Midbrain (tissue), 1 donor: ENCODE measurements around the gene SLC39A5.
"Not testable (repeated sequence)": the region's sequence is repeated elsewhere in the genome, so short reads cannot be mapped to it uniquely, and the experiment has no call there.

Experiments
- DNase-seq: peaks from one replicate; lab custom pipeline; 2025; lab: John Stamatoyannopoulos, UW

Gene SLC39A5

DNA sequence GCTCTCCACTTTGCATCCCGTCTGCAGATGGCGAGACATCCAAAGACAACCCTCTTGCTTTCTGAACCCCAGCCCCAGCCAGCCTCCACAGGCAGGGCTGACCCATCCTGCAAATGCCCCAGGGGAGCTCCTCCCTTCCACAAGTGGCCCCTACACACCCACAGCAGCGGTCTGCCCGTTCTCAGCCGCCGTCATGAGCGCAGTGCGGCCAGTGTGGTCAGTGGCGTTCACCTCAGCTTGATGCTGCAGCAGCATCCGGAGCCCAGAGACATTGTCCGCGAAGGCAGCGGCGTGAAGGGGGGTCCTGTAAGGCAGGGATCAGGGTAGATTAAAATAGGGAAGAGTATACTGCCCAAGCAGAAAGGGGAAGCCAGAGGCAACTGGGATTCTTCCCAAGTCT lies 14.6 kb downstream of the SLC39A5 start:
- DNase-seq, result no peak

DNA sequence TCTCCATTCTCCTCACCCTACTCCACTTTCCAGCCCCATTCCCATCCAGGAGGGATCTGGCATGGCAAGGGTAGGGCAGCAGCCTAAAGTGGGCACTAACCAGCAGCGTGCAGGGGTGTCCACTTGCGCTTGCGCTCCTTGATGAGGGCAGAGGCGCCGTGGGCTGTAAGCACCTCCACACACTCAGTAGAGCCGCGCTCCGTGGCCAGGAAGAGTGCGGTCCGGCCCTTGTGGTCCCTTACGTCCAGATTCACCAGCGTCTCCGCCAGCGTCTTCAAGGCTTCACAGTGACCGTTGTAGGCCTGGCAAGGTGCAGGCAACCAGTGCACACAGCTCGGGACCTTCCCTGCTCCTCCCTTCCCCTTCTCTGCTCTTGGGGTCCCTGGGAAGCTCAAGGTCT lies 18.1 kb downstream of the SLC39A5 start:
- no peak for DNase-seq

DNA sequence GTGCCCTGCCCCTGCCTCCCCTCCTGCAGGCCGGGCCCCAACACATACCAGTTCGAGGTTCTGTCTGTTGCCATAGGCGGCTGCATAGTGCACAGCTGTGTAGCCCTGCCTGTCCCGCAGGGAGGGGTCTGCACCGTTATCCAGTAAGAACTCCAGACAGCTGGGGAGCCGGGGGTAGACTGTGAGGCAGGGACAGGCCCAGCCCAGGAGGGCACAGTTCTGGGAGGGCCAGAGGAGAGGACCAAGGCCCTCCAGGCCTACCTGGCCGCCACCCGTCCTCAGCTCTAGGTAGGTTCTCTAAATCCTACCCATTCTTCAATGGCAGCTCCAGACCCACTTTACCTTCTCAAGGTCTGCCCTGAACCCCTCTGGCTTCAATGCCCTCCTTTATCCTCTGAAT lies 18.9 kb downstream of the SLC39A5 start:
- DNase-seq, result no peak

DNA sequence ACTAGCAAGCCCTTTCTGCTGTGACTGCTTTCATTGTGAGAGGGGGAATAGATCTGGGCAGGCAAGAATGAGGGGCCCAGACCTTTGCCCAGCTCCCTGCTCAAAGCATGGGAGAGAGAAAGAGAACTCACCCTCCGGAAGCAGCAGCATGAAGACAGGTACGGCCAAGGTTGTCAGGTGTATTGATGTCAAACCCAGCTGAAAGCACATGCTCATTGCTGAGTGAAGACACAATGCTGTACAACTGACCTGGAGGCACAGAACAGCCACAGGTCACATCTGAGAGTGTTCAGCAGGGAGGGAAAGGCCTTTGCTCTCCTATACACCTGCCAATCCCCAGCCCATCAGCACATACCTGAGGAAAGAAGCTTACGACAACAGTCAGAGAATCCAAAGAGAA lies 22.8 kb downstream of the SLC39A5 start:
- DNase-seq, result no peak

DNA sequence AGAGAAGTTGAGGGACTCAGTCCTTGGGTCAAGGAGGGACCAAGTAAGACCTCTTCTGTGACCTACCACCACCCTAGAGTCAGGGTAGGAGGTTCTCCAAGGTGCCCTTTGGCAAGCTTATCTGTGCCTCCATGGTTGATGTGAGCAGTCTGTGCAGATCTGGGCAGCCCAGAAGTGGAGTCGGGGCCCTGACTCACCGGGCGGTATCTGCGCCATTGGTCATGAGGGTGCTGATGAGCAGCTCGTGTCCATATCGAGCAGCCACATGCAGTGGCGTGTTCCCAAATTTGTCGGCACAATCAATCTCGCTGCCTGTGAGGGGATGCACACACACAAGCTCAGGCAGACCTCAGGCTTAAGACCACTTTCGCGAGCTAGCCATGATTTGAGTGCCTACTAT lies 23.2 kb downstream of the SLC39A5 start:
- DNase-seq, result no peak

DNA sequence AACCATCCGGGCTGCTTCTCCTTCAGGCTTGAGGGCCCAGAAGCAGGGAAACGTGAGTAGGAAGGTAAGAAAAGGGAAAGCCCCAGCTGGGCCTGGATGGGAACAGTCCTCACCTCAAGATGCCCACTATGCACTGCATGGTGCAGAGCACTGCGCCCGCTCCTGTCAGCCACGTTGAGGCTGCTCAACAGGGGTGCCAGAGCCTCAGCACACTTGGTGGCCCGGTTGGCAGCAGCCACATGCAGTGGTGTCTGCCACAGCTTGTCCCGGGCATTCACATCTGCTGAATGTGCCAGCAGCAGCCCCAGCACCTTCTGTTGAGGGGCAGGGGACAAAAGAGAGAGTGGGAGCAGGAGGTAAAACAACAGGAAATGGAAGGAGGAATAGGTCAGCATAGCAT lies 25.8 kb downstream of the SLC39A5 start:
- DNase-seq, result no peak

DNA sequence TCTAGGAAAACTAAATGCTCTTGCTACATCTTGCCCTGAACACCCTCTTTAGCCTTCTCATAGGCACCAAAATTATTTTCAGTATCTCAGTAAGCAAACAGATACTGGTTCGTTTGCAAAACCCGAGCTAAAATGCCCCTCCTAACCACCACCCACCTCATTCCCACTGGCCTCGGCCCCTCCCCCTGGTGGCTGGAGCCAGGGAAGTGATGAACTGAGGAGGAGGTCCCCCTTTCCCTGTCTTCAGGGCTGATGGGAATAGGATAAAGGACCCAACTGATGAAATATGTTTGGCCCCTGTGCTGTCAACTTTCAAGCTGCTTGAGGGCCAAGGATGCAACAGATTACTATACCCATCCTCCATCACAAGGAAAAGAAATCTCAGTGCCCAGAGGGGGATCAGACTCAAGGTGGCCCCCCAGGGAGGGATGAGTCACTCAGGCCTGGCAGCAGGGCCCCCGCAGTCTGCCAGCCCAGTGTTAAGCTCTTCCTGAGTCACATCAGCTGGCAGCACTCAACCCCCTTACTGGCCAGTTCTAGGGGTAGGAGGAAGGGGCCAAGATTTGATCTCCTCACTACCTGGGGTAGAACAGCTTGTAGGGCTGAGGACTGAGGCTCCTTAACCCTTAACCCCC lies 26.6 kb downstream of the SLC39A5 start:
- no peak for DNase-seq

DNA sequence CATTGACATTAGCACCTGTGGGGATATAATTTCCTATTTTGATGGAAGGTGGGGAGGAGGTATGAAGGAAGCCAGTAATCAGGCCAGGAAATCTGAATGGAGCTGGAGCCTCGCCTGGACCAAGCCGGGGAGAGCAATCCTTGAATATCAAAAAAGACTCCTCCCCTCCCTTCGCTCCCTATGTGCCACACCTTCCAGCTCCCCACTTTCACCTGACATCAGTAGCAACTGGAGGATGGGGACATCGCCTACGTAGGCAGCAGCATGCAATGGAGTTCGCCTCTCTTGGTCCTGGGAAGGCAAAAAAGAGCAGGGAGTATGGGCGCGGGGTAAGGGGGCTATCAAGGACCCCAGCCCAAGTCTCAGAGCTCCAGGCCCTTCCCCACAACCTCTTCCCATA lies 27.2 kb downstream of the SLC39A5 start:
- no peak for DNase-seq

DNA sequence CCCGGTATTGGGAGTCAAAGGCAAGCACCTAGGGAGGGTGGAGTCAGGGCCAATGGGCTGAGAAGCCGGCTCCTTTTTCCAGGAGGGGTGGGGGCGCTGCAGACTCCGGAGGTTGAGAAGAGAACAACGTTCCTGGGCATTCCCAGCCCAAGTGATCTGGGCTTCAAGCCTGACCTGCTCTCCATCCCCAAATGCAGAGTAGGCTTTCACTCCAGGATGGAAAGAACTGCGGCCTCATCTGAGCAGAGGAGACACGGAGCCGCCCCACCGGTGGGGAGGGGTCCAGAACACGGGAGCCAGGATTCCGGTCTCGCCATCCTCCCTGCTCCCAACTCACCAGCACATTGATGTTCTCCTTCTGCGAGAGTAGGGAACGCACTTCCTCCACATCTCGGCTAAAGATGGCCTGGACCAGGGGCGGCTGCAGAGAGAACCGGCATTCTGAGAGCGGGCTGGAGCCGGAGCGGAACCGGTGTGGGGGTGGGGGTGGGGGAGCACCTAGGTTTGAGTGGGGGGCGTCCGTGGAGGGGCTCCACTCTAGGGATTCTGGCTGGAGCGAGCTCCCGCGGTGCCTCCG lies 27.7 kb downstream of the SLC39A5 start:
- no peak for DNase-seq

DNA sequence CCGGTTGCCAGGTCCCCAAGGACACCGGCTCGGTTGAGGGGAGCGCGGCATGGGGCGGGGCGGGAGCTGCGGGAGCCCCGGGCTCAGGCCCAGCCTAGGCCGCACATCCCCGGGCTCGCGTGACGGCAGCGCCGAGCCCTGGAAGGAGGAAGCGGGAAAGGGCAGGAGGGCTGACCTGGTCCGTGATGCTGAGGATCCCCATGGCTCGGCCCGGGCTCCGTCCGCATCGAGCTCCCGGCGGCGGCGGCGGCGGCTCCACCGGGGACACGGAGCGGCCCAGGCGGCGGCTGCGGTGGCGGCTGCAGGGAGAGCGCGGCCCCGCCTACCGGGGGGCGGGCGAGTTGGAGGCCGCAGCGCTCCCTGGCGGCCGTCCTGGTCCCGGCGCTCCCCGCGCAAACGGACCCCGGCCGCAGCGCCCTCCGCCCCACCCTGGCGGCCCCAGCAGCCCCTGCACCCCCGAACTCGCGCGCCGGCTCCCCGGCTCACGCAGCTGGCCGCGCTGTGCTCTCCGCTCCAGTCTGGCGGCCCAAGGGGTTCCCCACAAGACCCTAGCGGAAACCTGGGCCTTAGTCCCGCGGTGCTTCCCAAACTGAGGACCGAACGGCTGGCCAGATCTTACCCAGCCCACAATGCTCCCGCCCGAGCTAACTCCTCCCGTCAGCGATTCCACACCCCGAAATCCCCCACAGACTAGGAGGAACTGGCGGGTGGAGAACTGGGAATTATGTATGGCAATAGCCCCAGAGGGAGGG lies 28.4 kb downstream of the SLC39A5 start, which contains the start of gene ANKRD52:
Gene ANKRD52, minus strand, starts transcription at position 317 of the 752 bp plus-strand sequence. Its CDS starts 115 bp downstream, at position 202.
- peak; percentile 80 for DNase-seq

DNA sequence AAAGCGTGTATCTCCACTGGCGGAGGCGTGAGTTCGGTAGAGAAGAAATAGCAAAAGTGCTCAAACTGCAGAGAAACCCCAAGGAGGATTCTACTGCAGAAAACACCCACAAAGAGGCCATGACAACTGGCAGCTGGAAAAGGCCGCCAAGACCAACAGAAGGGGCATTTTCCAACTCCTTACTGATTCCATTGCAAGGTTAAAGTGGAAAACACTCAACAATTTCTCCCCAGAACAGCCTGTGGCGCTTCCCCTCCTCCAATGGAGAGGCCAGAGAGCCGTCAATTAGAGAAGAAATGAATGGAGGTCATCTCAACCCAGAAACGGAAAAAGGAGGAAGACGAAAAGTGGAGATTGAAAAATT lies 29.0 kb downstream of the SLC39A5 start:
- peak; percentile 72 for DNase-seq

DNA sequence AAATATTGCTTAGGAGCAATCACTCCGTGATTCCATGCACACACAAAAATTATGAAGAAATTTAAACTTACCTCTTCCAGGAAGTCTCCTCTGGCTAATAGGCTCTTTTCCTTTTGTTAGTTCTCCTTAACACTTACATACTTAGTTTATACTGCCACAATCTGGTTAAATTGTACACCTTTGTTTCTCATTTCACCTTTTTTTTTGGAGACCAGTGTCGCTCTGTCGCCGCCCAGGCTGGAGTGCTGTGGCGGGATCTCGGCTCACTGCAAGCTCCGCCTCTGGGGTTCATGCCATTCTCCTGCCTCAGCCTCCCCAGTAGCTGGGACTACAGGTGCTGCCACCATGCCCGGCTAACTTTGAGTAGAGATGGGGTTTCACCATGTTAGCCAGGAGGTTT lies 30.5 kb downstream of the SLC39A5 start:
- DNase-seq, result no peak

DNA sequence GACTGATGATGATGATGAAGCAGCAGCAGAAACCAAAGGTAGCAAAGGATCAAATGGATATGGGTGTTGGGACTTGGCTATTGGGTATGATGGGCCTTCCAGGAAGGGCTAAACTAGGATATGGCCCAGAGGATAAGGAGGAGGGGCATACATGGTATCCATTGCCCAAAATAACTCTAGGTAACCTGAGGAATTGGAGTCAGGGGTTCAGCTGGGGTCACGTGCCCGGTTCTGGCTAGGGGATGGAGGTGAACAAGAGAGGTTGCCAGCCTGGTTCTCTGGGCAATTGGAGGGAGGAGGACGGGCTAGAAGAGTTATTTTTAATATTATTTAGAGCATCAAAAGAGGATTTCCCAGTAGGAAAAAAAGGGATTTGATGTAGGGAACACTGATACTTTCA lies 31.1 kb downstream of the SLC39A5 start:
- no peak for DNase-seq

DNA sequence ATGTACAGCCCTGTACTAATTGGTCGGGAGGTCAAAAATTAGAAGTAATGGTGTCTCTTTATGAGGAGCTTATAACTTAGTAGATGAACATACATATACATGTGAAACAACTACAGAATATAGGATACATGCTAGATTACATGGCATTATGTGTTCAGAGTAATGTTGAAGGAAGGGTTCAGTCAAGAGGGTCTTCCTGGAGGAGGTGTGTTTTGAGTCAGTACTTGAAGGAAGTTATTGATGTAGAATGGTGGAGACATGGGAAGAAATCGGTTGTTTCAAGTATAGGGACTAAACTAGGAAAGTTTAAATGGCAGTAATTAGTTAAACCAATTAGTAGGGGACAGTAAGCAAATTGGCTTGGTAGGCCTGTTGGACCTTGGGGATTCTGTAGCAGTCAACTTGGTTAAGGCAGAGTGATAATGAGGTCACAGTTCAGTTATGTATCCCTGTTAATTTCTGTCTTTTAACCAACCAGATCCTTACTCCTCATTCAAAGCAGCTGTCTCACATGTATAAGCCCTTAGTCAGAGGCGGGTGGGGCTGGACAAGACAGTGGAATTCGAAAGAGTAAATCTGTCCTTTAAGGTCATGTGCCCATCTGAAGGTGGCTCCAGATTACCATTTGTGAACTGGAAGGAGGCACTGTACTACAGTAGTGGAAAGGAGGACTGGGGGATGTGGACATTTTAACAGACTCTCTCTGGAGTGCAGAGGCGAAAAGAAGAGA lies 31.8 kb downstream of the SLC39A5 start:
- no peak for DNase-seq

DNA sequence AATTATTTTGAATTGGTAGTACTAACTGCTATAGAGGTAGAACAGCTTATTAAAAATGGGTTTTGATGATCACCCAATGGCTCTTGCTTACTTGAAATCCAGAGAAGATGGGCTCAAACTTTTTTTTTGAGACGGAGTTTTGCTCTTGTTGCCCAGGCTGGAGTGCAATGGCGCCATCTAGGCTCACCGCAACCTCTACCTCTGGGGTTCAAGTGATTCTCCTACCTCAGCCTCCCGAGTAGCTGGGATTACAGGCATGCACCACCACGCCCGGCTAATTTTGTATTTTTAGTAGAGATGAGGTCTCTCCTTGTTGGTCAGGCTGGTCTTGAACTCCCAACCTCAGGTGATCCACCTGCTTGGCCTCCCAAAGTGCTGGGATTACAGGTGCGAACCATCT lies 33.1 kb downstream of the SLC39A5 start:
- DNase-seq, result not testable (repeated sequence)

DNA sequence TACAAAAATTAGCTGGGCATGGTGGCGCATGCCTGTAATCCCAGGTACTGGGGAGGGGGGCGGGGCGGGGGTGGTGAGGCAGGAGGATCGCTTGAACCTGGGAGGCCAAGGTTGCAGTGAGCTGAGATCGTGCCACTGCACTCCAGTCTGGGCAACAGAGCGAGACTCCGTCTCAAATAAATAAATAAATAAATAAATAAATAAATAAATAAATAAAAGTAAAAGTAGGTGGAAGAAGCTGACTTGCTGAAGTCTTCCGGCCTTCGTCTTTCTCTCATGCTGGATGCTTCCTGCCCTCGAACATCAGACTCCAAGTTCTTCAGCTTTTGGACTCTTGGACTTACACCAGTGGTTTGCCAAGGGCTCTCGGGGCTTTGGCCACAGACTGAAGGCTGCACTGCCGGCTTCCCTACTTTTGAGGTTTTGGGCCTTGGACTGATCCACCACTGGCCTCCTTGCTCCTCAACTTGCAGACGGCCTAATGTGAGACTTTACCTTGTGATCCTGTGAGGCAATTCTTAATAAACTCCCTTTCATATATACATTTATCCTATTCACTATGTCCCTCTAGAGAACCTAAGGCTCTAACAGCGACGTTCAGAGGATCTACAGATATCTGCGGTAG lies 36.3 kb downstream of the SLC39A5 start:
- DNase-seq, result peak; percentile 32

DNA sequence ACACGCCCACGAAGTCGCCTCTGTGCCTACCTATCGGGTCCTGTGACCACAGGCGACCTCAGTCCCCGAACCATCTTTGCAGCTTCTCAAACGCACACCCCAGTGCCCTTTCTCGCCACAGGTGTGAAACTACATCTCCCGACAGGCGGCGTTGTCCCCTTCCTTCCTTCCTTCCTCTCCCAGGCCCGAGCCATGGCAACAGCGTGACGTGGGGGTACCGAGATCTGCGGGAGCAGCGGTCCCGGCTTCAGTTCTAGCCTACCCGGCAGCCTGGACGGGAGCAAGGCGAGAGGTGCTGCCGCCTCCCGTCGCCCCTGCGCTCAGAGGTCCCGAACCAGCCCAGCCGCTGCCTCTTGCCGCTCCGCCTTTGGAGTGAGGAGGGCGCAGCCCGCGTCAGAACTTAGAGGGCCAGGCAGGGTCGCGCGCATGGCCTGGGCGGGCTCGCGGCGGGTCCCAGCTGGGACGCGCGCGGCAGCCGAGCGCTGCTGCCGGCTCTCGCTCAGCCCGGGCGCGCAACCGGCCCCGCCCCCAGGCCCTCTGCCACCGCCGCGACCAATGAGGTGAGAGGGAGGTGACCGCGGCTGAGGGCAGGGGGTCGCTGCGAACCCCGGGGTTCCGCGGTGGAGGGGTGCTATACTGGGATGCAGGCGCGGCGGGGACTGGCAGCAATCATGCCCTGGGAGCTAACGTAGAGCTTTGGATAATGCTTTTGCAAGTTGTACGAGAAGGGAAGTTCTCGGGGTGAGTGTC lies 37.0 kb downstream of the SLC39A5 start, which contains the start of gene COQ10A:
Gene COQ10A, plus strand, starts transcription at position 250 of the 750 bp plus-strand sequence. Its CDS starts 177 bp downstream, at position 427.
- peak; percentile 85 for DNase-seq

DNA sequence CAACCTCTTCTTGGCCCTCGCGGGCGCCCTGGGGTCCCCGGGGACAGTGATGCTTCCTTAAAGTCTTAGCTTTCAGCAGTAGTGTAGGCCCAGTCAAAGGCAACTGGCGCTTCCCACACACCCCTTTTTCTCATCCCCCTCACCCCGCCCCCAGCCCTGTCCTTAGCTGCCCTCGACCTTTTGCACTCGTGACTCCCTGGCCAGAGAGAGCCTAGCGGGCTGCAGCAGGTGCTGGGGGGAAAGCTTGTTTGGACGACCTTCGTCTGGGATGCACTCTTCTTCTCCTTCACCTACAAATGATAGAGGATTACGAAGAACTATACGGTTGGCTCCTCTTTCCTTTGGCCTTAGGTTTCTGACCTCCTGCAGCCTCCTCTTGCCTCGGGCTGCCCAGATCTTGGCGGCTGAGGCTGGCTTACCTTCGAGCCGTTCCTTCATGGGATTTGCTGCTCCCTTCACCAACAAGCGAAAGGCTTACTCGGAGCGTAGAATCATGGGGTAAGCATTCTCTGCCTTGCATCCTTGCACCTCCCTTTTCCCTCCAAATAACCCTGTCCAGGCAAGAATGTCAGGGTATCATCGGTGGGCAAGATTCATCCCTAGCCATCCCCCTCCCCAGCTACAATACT lies 37.7 kb downstream of the SLC39A5 start:
- DNase-seq, result no peak

DNA sequence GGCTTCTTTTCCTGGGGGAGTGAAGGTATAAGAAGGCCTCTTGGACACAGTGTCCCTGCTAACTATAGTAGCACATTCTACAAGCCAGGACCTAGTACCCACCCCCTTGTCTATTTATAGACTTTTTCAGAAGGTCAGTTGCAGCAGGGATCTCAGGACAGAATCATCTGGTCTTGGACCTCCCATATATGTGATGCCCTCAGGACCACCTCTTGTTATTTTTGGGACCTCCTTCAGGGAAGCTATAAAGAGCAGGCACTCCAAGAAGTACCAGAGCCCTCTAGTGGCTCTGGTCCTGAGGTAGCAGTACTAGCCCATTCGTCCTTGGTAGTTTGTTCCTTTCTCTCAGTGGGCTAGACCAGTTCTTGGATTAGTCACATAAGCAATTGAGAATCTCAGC lies 41.2 kb downstream of the SLC39A5 start:
- DNase-seq, result no peak

DNA sequence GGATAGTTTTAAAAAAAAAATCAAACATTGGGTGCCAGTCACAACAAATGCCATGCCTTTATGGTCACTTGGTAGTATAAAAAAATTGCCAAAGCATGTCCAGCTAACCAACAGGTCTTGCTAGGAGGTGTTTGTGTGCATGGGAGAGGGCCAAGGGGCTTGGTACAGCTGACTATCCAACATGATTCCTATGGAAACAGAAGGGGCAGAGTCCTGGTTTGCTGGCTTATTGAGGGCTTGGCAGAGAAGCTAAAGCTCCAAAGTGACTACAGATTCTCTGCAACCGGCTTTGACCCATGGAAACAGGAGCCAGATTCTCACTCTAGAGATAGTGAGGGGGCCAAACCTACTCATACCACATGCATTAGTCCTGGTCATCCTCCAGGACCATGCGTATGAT lies 42.6 kb downstream of the SLC39A5 start:
- DNase-seq, result not testable (repeated sequence)

DNA sequence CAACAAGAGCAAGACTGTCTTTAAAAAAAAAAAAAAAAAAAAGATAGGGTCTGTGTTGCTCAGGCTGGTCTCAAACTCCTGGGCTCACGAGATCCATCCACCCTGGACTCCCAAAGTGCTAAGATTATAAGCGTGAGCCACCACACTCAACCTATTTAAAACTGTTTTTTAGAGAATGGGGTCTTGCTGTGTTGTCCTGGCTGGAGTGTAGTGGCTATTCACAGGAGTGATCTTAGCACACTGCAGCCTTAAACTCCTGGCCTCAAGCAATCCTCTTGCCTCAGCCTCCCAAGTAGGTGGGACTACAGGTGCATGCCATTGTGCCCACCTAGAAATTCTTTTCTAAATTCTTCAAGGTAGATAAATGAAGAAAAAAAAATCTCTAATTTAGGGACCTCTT lies 44.4 kb downstream of the SLC39A5 start:
- DNase-seq, result no peak
